Activated gamma-delta T cell treated with Interleukin-2 at 50 U/mL for 16 hours (primary cell): ENCODE results near the gene IGSF23.
"Not testable (repeated sequence)": the region's sequence is repeated elsewhere in the genome, so short reads cannot be mapped to it uniquely, and the experiment has no call there.

Experiments
- DNase-seq: peaks from one replicate; pipeline ENCODE4 v3.0.0-alpha.2; 2020

The IGSF23 gene

GRCh38 chr19:44668985-44669764 lies 55.8 kb downstream of the IGSF23 start:
- DNase-seq = no peak

- not testable (repeated sequence) for DNase-seq
Observed at GRCh38 chr19:44670027-44670426, 56.7 kb downstream of the IGSF23 start.

GRCh38 chr19:44671400-44671799 lies 58.0 kb downstream of the IGSF23 start, which contains the start of gene CEACAM19:
Gene CEACAM19, plus strand, starts transcription at chr19:44671482. Its CDS starts 450 bp downstream, at chr19:44671932.
- DNase-seq = no peak

GRCh38 chr19:44672226-44672625 lies 58.9 kb downstream of the IGSF23 start:
- no peak for DNase-seq

- no peak for DNase-seq
Observed at GRCh38 chr19:44673510-44673909, 60.1 kb downstream of the IGSF23 start.

DNA sequence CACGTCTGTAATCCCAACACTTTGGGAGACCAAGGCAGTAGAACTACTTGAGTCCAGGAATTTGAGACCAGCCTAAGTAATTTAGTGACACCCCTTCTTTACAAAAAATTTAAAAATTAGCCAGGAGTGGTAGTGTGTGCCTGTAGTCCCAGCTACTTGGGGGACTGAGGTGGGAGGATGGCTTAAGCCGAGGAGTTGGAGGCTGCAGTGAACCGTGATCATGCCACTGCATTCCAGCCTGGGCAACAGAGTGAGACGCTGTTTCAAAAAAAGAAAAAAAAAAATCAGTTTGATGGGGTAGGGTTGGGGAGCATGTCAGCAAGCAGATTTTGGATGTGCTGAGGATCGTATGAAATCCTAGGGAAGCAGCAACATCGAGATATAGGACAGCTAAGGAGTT lies 62.2 kb downstream of the IGSF23 start:
- DNase-seq = no peak

DNA sequence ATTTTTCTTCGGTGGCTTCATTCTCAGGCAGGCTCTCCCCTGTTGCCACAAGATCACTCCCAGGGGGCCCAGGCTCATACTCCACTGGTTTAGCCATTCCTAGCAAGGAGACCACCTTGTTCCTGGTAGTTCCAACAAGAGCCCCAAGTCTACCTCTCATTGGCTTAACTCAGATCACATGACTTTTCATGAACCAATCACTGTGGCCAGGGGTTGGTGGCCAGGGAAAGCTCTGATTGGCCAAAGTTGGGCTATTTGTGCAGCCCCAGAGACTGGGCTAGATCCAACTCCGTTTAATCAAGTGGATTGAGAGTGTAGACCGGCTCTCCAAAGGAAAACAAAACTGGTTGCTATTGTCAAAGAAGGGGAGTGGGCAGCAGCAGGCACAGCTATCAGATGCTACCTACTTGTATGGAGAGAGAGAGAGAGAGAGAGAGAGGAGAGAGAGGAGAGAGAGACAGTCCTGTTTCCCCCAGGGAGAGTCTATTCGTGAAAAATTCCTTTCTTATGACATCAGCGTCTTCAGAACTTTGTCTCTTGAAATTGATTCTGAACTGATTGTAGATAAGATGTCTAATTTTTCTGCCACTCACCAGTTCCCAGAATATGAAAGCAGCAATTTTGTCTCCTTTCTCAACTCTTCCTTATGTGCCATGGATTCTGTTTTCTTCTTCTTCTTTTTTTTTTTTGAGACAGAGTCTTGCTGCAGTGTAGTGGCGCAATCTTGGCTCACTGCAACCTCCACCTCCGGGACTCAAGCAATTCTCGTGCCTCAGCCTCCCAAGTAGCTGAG lies 63.9 kb downstream of the IGSF23 start:
- DNase-seq = no peak

DNA sequence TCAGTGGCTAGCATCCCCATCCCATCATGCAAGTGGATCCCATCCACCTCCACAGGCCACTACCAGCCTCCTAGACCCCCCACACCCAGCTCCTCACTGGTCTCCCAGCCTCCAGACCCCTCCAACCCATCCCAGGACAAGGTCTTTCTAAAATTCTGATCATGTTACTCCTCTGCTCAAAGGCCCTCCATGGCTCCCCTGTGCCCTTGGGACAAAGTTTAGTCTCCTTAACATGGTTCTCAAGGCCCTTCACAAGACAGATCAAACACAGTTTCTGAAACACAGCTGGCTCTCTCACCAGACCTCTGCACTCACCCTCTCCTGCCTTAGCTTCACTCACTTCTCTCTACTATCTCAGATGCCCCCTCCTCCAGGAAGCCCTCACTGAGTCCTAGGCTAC lies 67.2 kb downstream of the IGSF23 start:
- DNase-seq = no peak

GRCh38 chr19:44681992-44682790 lies 68.8 kb downstream of the IGSF23 start:
- no peak for DNase-seq

DNA sequence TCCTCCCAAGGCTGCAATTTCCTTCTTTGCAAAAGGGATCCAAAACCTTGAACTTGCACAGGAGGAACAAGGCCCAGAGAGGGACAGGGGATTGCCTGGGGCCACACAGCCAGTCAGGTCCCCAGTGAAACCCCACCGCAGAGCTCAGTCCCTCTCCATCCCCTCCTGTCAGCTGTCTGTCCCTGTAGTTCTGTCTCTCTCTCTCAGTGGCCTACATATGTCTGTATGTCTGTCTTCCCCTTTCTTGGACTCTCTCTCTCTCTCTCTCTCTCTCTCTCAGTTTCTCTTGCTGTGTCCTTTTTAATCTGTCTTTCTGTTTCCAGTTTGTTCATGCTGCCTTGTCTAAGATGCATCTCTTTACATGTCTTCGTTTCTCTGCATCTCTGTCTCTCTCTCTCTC lies 69.4 kb downstream of the IGSF23 start:
- DNase-seq = no peak

DNA sequence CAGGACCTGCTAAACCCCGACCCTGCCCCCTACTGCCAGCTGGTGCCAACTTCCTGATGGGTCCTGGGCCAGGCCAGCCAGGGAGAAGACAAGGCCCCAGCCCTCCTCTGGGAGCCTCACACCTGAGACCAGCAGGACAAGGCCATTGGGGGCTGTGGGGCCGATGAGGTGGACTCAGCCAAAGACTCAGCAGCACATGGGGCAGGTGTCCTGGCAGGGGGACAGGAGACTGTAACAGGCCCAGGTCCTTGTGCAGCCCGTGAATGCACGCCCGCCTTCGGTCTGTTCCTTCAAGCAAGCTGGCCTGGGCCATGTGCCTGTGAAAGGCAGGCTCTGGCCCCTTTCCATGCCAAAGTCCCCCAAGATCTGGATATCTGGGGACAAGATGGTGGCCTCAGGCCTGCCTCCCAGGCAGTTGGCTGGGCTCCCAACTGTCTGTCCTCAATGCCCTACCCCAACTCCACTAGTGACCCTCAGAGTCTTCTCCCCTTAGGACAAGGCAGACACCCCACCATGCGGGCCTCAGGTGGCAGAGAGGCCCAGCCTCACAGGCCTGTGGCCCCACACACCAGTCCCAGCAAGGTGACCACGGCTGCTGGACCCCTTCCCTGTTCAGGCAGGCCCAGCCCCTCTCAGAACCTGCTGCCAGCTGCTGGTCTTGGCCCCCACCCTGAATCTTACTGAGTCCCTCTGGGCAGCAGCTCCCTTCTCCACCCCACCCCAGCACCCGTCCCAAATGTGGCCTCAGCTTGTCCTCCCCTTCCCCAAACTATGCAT lies 70.3 kb downstream of the IGSF23 start:
- DNase-seq = no peak

GRCh38 chr19:44684396-44684795 lies 71.0 kb downstream of the IGSF23 start:
- not testable (repeated sequence) for DNase-seq

GRCh38 chr19:44684892-44685863 lies 71.8 kb downstream of the IGSF23 start:
- no peak for DNase-seq

DNA sequence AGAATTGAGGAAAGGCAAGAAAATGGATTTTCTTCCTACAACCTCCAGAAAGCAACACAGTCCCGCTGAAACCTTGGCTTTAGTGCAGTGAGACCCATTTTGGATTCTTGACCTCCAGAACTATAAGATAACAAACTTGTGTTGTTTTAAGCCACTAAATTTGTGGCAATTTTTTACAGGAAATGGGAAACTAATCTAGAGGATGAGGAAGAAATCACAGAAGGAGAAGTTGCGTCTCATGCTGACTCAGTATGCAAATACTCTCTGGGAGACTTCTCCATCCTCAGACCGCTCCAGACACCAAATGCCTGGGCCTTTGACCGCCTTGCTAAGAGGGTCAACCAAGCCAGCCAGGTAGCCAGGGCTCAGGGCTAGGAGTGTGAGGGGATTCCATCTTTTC lies 72.5 kb downstream of the IGSF23 start:
- no peak for DNase-seq
